Measurements from ENCODE around the gene SLC35A4.

- TF ChIP-seq POLR2A (IDR thresholded peaks at IDR 0.05) (no peak), POLR2AphosphoS5 (IDR thresholded peaks at IDR 0.05) (no peak), EP300 (IDR thresholded peaks at IDR 0.05) (no peak)
- TF ChIP-seq, protein P1, sequence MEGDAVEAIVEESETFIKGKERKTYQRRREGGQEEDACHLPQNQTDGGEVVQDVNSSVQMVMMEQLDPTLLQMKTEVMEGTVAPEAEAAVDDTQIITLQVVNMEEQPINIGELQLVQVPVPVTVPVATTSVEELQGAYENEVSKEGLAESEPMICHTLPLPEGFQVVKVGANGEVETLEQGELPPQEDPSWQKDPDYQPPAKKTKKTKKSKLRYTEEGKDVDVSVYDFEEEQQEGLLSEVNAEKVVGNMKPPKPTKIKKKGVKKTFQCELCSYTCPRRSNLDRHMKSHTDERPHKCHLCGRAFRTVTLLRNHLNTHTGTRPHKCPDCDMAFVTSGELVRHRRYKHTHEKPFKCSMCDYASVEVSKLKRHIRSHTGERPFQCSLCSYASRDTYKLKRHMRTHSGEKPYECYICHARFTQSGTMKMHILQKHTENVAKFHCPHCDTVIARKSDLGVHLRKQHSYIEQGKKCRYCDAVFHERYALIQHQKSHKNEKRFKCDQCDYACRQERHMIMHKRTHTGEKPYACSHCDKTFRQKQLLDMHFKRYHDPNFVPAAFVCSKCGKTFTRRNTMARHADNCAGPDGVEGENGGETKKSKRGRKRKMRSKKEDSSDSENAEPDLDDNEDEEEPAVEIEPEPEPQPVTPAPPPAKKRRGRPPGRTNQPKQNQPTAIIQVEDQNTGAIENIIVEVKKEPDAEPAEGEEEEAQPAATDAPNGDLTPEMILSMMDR (IDR thresholded peaks at IDR 0.05): no peak
Measured at GRCh38 chr5:140551872-140552271, 12.8 kb upstream of the SLC35A4 start.
